Suprapubic skin (tissue), 4 donors: ENCODE data around the gene SPATC1L. TPM values are rescaled to one million over a fixed set of nuclear protein-coding genes. Genes with fewer than 3 reads are reported as not detected.

Source experiments
- DNase-seq, 2 donors: peaks; one replicate each; pipeline ENCODE4 v3.0.0-alpha.2; 2019; ENCODE audit warnings: low spot score in 2 of 2
- H3K27ac ChIP-seq: fragments of 200-600 bp; sonication (generic); one replicate; pipeline ENCODE4 v1.5.1; 2019
- H3K27me3 ChIP-seq: fragments of 200-600 bp; sonication (generic); one replicate; pipeline ENCODE4 v1.5.1; 2019
- H3K36me3 ChIP-seq: fragments of 200-600 bp; sonication (generic); one replicate; pipeline ENCODE4 v1.5.1; 2019
- H3K4me1 ChIP-seq: fragments of 200-600 bp; sonication (generic); one replicate; pipeline ENCODE4 v1.5.1; 2019
- H3K4me3 ChIP-seq: fragments of 200-600 bp; sonication (generic); one replicate; pipeline ENCODE4 v1.5.1; 2019; ENCODE audit warnings: mild to moderate bottlenecking
- H3K9me3 ChIP-seq: fragments of 200-600 bp; sonication (generic); one replicate; pipeline ENCODE4 v1.5.1; 2019
- CTCF ChIP-seq, 2 donors: fragments of 200-600 bp in 1 of 2; fragments of 450-650 bp in 1 of 2; sonication (generic) in 1 of 2; IDR thresholded peaks; one replicate each; pipeline ENCODE4 v1.5.1; 2016 to 2019; ENCODE audit warnings: antibody characterized with exemption in 2 of 2, mild to moderate bottlenecking in 1 of 2, moderate library complexity in 1 of 2
- EP300 ChIP-seq: sonication (generic); formaldehyde crosslinking; IDR thresholded peaks from one replicate; pipeline ENCODE4 v1.6.1; 2017; ENCODE audit warnings: antibody characterized with exemption
- POLR2A ChIP-seq, 2 donors: fragments of 450-650 bp; IDR thresholded peaks; one replicate each; pipeline ENCODE4 v1.6.1; 2017; ENCODE audit warnings: antibody characterized with exemption in 2 of 2, mild to moderate bottlenecking in 2 of 2, moderate library complexity in 2 of 2
- POLR2AphosphoS5 ChIP-seq, 3 donors: sonication (generic); formaldehyde crosslinking; IDR thresholded peaks; one replicate each; pipeline ENCODE4 v1.6.1; 2017; ENCODE audit warnings: antibody characterized with exemption in 3 of 3
- WGBS: methylation state at CpG from one replicate; pipeline ENCODE4 v1.1.5; 2018; 5-methylcytosine and 5-hydroxymethylcytosine counted together
- total RNA-seq, 4 donors: library from RNA; depleted of rRNA; stranded (reverse); fragments of >200 nt; gene quantifications; one replicate each; pipeline ENCODE4 v1.1.0, GENCODE V29; 2016

The SPATC1L gene
- total RNA-seq, 4 donors from 2014 or later = 2.5 to 15.0 (median 6.9) TPM

- Histone ChIP-seq H3K4me3 (no peak overlapping the region), H3K4me1 (peaks cover 7% of the 10 kb centered on the region), H3K27ac (no peak overlapping the region), H3K9me3 (no peaks in the 10 kb centered on the region), H3K36me3 (no peaks in the 10 kb centered on the region), H3K27me3 (no peaks in the 10 kb centered on the region)
- peak; percentile 44 to 58 for DNase-seq
- no peak for TF ChIP-seq POLR2A (IDR thresholded peaks at IDR 0.05)
- TF ChIP-seq POLR2AphosphoS5 (IDR thresholded peaks at IDR 0.05) = no peak
- no peak for TF ChIP-seq CTCF (IDR thresholded peaks at IDR 0.05)
- no peak for TF ChIP-seq EP300
- WGBS = 81% methylated on average over 36 of the region's 45 CpGs
These were observed 32.0 kb downstream of the SPATC1L start for GRCh38 chr21:46151989-46152926.

GRCh38 chr21:46151261-46151988 lies 32.8 kb downstream of the SPATC1L start:
- TF ChIP-seq CTCF (IDR thresholded peaks at IDR 0.05) (no peak), POLR2A (IDR thresholded peaks at IDR 0.05) (no peak), POLR2AphosphoS5 (IDR thresholded peaks at IDR 0.05) (no peak), EP300 (no peak)
- Histone ChIP-seq H3K4me1 (peaks cover 7% of the 10 kb centered on the region), H3K9me3 (no peaks in the 10 kb centered on the region), H3K27me3 (no peaks in the 10 kb centered on the region), H3K4me3 (no peak overlapping the region), H3K36me3 (no peaks in the 10 kb centered on the region), H3K27ac (no peak overlapping the region)
- WGBS = 93% methylated on average over 3 of the region's 47 CpGs
- peak; percentile 59 to 78 for DNase-seq

GRCh38 chr21:46150491-46151121 lies 33.7 kb downstream of the SPATC1L start:
- WGBS = 69% methylated on average over 2 of the region's 24 CpGs
- no peak overlapping the region for H3K27ac ChIP-seq

GRCh38 chr21:46150073-46150472 lies 34.2 kb downstream of the SPATC1L start:
- no peak for TF ChIP-seq EP300
- no peak for TF ChIP-seq POLR2AphosphoS5 (IDR thresholded peaks at IDR 0.05)
- TF ChIP-seq POLR2A (IDR thresholded peaks at IDR 0.05) = no peak
- no peak for TF ChIP-seq CTCF (IDR thresholded peaks at IDR 0.05)
- WGBS = 72% methylated on average over 17 of the region's 19 CpGs
- Histone ChIP-seq H3K4me3 (no peak overlapping the region), H3K36me3 (no peaks in the 10 kb centered on the region), H3K27ac (no peak overlapping the region), H3K27me3 (no peaks in the 10 kb centered on the region), H3K9me3 (no peaks in the 10 kb centered on the region), H3K4me1 (peaks cover 7% of the 10 kb centered on the region)
- DNase-seq = peak; percentile 50 to 77

More at GRCh38 chr21:46150491-46151121, 33.7 kb downstream of the SPATC1L start:
- peaks cover 7% of the 10 kb centered on the region for H3K4me1 ChIP-seq
- DNase-seq = peak; percentile 44 to 70
- TF ChIP-seq POLR2AphosphoS5 (IDR thresholded peaks at IDR 0.05) (no peak), CTCF (IDR thresholded peaks at IDR 0.05) (no peak), EP300 (no peak), POLR2A (IDR thresholded peaks at IDR 0.05) (no peak)
- H3K9me3 ChIP-seq = no peaks in the 10 kb centered on the region
- no peaks in the 10 kb centered on the region for H3K27me3 ChIP-seq
- H3K4me3 ChIP-seq = no peak overlapping the region
- H3K36me3 ChIP-seq = no peaks in the 10 kb centered on the region
